Lower lobe of right lung (tissue), 2 donors: Measurements from ENCODE around the gene AUTS2. TPM values are rescaled to one million over a fixed set of nuclear protein-coding genes. Genes with fewer than 3 reads are reported as not detected.

Experiments used
- ATAC-seq, 2 donors: fragments of 200-7000 bp; cut with Tn5 transposase; one replicate each; pipeline ENCODE4 v1.9.1; 2020 to 2022; ENCODE audit warnings: mild to moderate bottlenecking in 2 of 2, moderate library complexity in 2 of 2
- DNase-seq: peaks from one replicate; pipeline ENCODE4 v3.0.0-alpha.2; 2020
- H3K27ac ChIP-seq: fragments of 200-600 bp; one replicate; pipeline ENCODE4 v1.8.0; 2022
- H3K27me3 ChIP-seq: fragments of 200-600 bp; one replicate; pipeline ENCODE4 v1.8.0; 2022; ENCODE audit warnings: low read depth
- H3K36me3 ChIP-seq: fragments of 200-600 bp; one replicate; pipeline ENCODE4 v1.8.0; 2022; ENCODE audit warnings: mild to moderate bottlenecking
- H3K4me1 ChIP-seq: fragments of 200-600 bp; one replicate; pipeline ENCODE4 v1.8.0; 2022
- H3K4me3 ChIP-seq: fragments of 200-600 bp; one replicate; pipeline ENCODE4 v1.8.0; 2022; ENCODE audit warnings: mild to moderate bottlenecking
- H3K9me3 ChIP-seq: fragments of 200-600 bp; one replicate; pipeline ENCODE4 v1.8.0; 2022
- CTCF ChIP-seq: fragments of 200-600 bp; IDR thresholded peaks from one replicate; pipeline ENCODE4 v1.8.0; 2022; ENCODE audit warnings: antibody characterized with exemption, mild to moderate bottlenecking
- intact Hi-C: fragments of 100-400 bp; cut with DNase I; formaldehyde crosslinking; loops from one replicate; pipeline ENCODE4 v1.11.0; 2022
- total RNA-seq: library from RNA; stranded (reverse); fragmentation: NEBNext Ultra II Directional; extraction: Animal tissue kit (Norgen Biotek cat#: 25700); gene quantifications from one replicate; pipeline ENCODE4 v1.2.1, GENCODE V29; 2021
- donor health status: DM: no; HTN: yes; CAD: no; lungs with severe emphysema.

The AUTS2 gene
- total RNA-seq, 1 donor from 2014 or later: 45.7 TPM

- Histone ChIP-seq H3K9me3 (no peaks in the 10 kb centered on the region), H3K27ac (no peak overlapping the region), H3K36me3 (no peaks in the 10 kb centered on the region), H3K4me3 (no peak overlapping the region), H3K4me1 (no peaks in the 10 kb centered on the region), H3K27me3 (no peaks in the 10 kb centered on the region)
- intact Hi-C loops: no loop called here
- no peak for TF ChIP-seq CTCF
- ATAC-seq: no peak
- DNase-seq: no peak
These were observed 151.7 kb downstream of the AUTS2 start for GRCh38 chr7:69749994-69750393.

- H3K4me3 ChIP-seq: no peak overlapping the region
- no peaks in the 10 kb centered on the region for H3K9me3 ChIP-seq
- no peak for TF ChIP-seq CTCF
- no peak overlapping the region for H3K27ac ChIP-seq
- H3K4me1 ChIP-seq: peaks cover 2% of the 10 kb centered on the region
- ATAC-seq (no peak), DNase-seq (no peak)
- no peaks in the 10 kb centered on the region for H3K36me3 ChIP-seq
- no peaks in the 10 kb centered on the region for H3K27me3 ChIP-seq
- intact Hi-C loops: no loop called here
These were observed 152.8 kb downstream of the AUTS2 start for GRCh38 chr7:69751026-69751425.

- ATAC-seq (no peak), DNase-seq (no peak)
- no peak overlapping the region for H3K27ac ChIP-seq
- no peaks in the 10 kb centered on the region for H3K36me3 ChIP-seq
- intact Hi-C loops: no loop called here
- H3K27me3 ChIP-seq: no peaks in the 10 kb centered on the region
- no peak overlapping the region for H3K4me3 ChIP-seq
- peaks cover 21% of the 10 kb centered on the region for H3K4me1 ChIP-seq
- no peaks in the 10 kb centered on the region for H3K9me3 ChIP-seq
- no peak for TF ChIP-seq CTCF
These were observed 155.7 kb downstream of the AUTS2 start for GRCh38 chr7:69753981-69754380.

GRCh38 chr7:69754476-69754875 lies 156.2 kb downstream of the AUTS2 start:
- Histone ChIP-seq H3K4me3 (no peak overlapping the region), H3K27ac (no peak overlapping the region), H3K27me3 (no peaks in the 10 kb centered on the region), H3K9me3 (no peaks in the 10 kb centered on the region), H3K36me3 (no peaks in the 10 kb centered on the region), H3K4me1 (peaks cover 21% of the 10 kb centered on the region)
- intact Hi-C loops: no loop called here
- no peak for TF ChIP-seq CTCF
- ATAC-seq (no peak), DNase-seq (no peak)

GRCh38 chr7:69756235-69756634 lies 158.0 kb downstream of the AUTS2 start:
- no peak overlapping the region for H3K4me3 ChIP-seq
- H3K36me3 ChIP-seq: no peaks in the 10 kb centered on the region
- no peak for DNase-seq
- intact Hi-C loops: no loop called here
- no peak overlapping the region for H3K27ac ChIP-seq
- no peaks in the 10 kb centered on the region for H3K27me3 ChIP-seq
- ATAC-seq: no peak
- H3K9me3 ChIP-seq: no peaks in the 10 kb centered on the region
- no peak for TF ChIP-seq CTCF
- H3K4me1 ChIP-seq: peaks cover 21% of the 10 kb centered on the region

GRCh38 chr7:69757528-69757927 lies 159.3 kb downstream of the AUTS2 start:
- ATAC-seq (no peak), DNase-seq (no peak)
- H3K36me3 ChIP-seq: no peaks in the 10 kb centered on the region
- H3K9me3 ChIP-seq: no peaks in the 10 kb centered on the region
- no peak overlapping the region for H3K27ac ChIP-seq
- no peaks in the 10 kb centered on the region for H3K27me3 ChIP-seq
- peaks cover 21% of the 10 kb centered on the region for H3K4me1 ChIP-seq
- no peak for TF ChIP-seq CTCF
- intact Hi-C loops: no loop called here
- no peak overlapping the region for H3K4me3 ChIP-seq
